Fibroblast of peridontal ligament (primary cell): ENCODE results near the gene DHX32.

Experiments used
- DNase-seq: peaks from one replicate; pipeline ENCODE4 v3.0.0-alpha.2; 2010; ENCODE audit errors: extremely low read depth

Gene DHX32

GRCh38 chr10:125849448-125849847, 31.6 kb downstream of the DHX32 start:
- no peak for DNase-seq

- DNase-seq, result no peak
These were observed 32.2 kb downstream of the DHX32 start for GRCh38 chr10:125848857-125849256.

- no peak for DNase-seq
These were observed 32.7 kb downstream of the DHX32 start for GRCh38 chr10:125848371-125848770.

- no peak for DNase-seq
These were observed 34.2 kb downstream of the DHX32 start for GRCh38 chr10:125846894-125847293.

- no peak for DNase-seq
These were observed 35.5 kb downstream of the DHX32 start for GRCh38 chr10:125845617-125846016.

- no peak for DNase-seq
These were observed 36.3 kb downstream of the DHX32 start for GRCh38 chr10:125844751-125845221.

GRCh38 chr10:125843603-125844329, 37.3 kb downstream of the DHX32 start:
- no peak for DNase-seq

- DNase-seq, result peak; percentile 17
These were observed 40.1 kb downstream of the DHX32 start for GRCh38 chr10:125840955-125841354.

- no peak for DNase-seq
These were observed 40.7 kb downstream of the DHX32 start for GRCh38 chr10:125840406-125840805.

- no peak for DNase-seq
These were observed 42.1 kb downstream of the DHX32 start for GRCh38 chr10:125838802-125839575.

- DNase-seq, result no peak
These were observed 44.3 kb downstream of the DHX32 start for GRCh38 chr10:125836746-125837145.

GRCh38 chr10:125828311-125828710, 52.8 kb downstream of the DHX32 start:
- DNase-seq, result no peak

- no peak for DNase-seq
These were observed 54.0 kb downstream of the DHX32 start for GRCh38 chr10:125827133-125827532.

- DNase-seq, result peak; percentile 8
These were observed 56.4 kb downstream of the DHX32 start for GRCh38 chr10:125824736-125825135.

- DNase-seq, result no peak
These were observed 57.3 kb downstream of the DHX32 start for GRCh38 chr10:125823663-125824251.

- peak; percentile 90 for DNase-seq
These were observed 58.0 kb downstream of the DHX32 start, which contains the start of the genes BCCIP and UROS for GRCh38 chr10:125822878-125823662. Gene BCCIP (plus strand): TSS chr10:125823546. CDS start chr10:125823558, 12 bp downstream. Gene UROS (minus strand): TSS chr10:125823258. CDS start chr10:125816499, 6,759 bp downstream.

- DNase-seq, result no peak
These were observed 60.4 kb downstream of the DHX32 start for GRCh38 chr10:125820701-125821100.

GRCh38 chr10:125817337-125817946, 63.6 kb downstream of the DHX32 start:
- no peak for DNase-seq

- DNase-seq, result no peak
These were observed 64.5 kb downstream of the DHX32 start for GRCh38 chr10:125816548-125816947.

GRCh38 chr10:125815764-125816163, 65.3 kb downstream of the DHX32 start:
- no peak for DNase-seq

- peak; percentile 69 for DNase-seq
These were observed 68.9 kb downstream of the DHX32 start for GRCh38 chr10:125812128-125812750.
